Gastrocnemius medialis (tissue), 4 donors: Measurements from ENCODE around the gene CCM2.
A peak's percentile ranks its signal among the peaks of the same experiment; 100 is the strongest.

Source experiments
- POLR2A ChIP-seq, 2 donors: fragments of 450-650 bp; IDR thresholded peaks; one replicate each; pipeline ENCODE4 v1.6.1; 2017; ENCODE audit warnings: antibody characterized with exemption in 2 of 2, mild to moderate bottlenecking in 2 of 2, moderate library complexity in 2 of 2
- TF ChIP-seq, protein P1 (sequence below), 5 experiments: fragments of 450-650 bp in 3 of 5; fragments of 200-600 bp in 2 of 5; sonication (generic) in 2 of 5; IDR thresholded peaks in 4 of 5; conservative IDR thresholded peaks in 1 of 5; 1 replicate in 4 of 5; 2 replicates in 1 of 5; pipeline ENCODE4 v1.5.1; 2016 to 2019; ENCODE audit warnings: antibody characterized with exemption in 5 of 5, mild to moderate bottlenecking in 3 of 5, moderate library complexity in 3 of 5

DNA sequence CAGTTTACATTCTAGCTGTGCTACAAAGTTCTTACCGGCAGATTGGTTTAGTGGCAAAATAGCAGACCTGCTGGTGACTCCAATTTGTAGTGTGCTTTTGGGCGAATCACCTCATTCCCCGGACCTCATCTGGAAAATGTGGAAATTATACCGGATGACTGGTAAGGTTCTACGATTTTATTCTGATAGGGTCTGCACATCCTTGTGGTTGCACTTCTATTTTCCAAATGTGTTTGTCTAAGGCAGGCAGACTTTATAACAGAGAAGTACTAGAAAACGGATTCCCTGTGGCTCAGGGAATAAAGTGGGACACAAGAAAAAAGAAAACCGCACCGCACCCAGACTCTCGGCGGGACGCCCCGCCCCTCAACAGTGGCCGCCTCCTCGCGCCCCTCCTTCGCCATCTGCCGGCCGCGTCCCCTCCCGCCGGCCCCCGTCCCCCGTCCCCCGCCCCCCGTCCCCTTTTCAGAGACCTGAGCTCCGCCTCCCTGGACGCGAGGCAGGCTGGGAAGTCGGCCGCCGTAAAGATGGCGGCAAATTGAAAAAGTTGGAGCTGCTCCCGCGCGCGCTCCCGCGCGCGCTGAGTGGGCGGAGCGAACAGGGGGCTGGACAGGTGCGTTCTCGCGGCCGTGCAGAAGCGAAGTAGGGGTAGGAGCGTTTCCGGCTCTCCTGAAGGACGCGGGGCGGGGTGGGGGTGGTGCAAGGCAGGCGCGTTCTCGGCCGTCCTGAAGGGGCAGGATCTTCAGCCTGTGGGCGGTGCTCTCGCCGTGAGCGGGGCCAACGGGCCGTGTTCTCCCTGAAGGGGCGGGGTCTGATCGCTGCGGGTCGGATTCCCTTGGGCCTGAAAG lies 532 bp upstream of the CCM2 start:
- TF ChIP-seq, protein P1, sequence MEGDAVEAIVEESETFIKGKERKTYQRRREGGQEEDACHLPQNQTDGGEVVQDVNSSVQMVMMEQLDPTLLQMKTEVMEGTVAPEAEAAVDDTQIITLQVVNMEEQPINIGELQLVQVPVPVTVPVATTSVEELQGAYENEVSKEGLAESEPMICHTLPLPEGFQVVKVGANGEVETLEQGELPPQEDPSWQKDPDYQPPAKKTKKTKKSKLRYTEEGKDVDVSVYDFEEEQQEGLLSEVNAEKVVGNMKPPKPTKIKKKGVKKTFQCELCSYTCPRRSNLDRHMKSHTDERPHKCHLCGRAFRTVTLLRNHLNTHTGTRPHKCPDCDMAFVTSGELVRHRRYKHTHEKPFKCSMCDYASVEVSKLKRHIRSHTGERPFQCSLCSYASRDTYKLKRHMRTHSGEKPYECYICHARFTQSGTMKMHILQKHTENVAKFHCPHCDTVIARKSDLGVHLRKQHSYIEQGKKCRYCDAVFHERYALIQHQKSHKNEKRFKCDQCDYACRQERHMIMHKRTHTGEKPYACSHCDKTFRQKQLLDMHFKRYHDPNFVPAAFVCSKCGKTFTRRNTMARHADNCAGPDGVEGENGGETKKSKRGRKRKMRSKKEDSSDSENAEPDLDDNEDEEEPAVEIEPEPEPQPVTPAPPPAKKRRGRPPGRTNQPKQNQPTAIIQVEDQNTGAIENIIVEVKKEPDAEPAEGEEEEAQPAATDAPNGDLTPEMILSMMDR (IDR thresholded peaks at IDR 0.05 in 4 of 5, conservative IDR thresholded peaks at IDR 0.05 in 1 of 5): peak in 1 of 5 experiments; percentile 22
- peak; percentile 55 to 63 for TF ChIP-seq POLR2A (IDR thresholded peaks at IDR 0.05)
